Cardiac septum (tissue), 1 donor: Measurements from ENCODE around the gene PNMT. TPM values are rescaled to one million over a fixed set of nuclear protein-coding genes. Genes with fewer than 3 reads are reported as not detected.

Source experiments
- DNase-seq: peaks from one replicate; pipeline ENCODE4 v3.0.0-alpha.2; 2020; ENCODE audit warnings: low spot score
- intact Hi-C: fragments of 100-400 bp; cut with DNase I; formaldehyde crosslinking; loops from one replicate; pipeline ENCODE4 v1.14.0; 2022
- total RNA-seq: library from RNA; stranded (reverse); fragmentation: NEBNext Ultra II Directional; extraction: Animal tissue kit (Norgen Biotek cat#: 25700); gene quantifications from one replicate; pipeline ENCODE4 v1.2.1, GENCODE V29; 2021
- donor health status: DM: no; HTN: no; CAD: no.

Gene PNMT
- total RNA-seq, 1 donor from 2014 or later: 10.9 TPM

DNA sequence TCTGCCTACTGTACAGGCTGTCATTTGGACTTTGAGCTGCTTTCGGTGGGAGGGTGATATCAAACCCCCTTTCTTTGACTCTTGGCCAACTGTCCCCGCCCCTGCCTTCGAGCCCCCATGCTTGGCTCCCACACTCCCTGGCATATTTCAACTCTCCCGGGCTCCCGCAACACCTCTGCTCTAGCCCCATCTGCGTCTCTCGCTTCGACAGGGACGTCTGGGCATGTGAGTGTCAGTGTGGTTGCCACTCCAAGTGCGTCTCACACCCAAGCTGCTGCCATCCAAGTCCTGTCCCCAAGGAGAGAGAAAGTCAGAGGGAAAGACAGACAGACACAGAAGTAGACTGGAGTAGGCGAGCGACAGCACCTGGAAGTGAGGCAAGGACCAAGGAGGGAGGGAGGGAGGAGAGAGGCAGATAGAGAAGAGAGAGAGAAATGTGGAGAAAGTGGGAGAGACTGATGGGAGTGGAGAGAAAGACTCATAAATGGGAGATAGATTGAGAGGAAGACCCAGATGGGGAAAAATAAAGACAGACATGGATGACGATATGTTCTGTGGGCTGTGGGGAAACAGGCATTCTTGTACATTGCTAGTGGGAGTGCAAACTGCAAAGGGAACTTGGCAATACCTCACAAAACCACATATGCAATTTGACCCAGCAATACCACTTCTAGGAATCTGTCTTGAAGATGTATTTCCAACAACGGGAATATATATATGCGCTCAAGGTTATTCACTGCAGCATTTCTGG lies 19.5 kb upstream of the PNMT start:
- DNase-seq: no peak
- intact Hi-C loops: no loop called here

DNA sequence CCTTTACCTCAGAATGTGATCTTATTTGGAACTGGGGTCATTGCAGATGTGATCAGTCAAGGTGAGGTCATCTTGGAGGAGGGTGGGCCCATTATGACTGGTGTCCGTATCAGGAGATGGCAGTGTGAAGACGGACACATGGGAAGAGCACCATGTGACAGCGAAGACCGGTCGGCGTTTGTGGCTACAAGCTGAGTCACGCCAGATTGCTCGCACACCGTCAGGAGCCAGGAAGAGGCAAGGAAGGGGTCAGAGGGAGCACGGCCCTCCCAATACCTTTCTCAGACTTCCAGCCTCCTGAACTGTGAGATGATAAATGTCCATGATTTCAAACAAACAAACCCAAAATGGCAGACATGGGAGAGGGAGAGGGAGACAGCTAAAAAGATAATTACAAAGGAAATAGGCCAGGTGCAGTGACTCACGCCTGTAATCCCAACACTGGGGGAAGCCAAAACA lies 18.1 kb upstream of the PNMT start:
- no peak for DNase-seq
- intact Hi-C loops: no loop called here

DNA sequence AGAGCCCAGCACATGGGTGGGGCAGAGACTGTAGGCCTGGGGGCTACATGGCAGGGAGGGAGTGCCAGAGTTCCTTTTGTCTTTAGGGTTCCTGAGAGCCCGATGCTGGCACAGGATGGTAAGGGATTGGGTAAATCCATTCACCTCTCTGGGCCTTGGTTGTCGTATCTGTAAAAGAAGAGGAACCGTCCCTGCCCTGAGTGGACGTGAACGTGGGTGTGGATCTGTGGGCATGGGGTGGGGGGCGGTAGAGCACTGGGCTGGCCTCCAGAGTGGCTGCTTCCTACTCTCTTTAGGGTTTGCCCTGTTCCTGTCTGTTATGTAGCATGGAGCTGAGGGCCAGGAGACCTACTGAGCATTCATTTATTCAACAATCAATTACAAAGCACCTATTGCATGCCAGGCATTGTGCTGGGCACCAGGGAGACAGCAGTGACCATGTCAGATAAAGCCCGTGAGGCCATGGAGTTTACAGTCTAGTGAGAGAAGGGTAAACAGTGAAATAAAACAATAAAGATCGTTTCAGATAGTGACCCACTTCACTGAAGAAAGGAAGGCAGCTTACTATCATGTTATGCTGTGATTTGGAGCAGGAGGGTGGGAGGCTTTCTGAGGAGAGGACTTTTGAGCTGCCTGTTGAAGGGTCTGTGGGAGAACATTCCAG lies 16.2 kb upstream of the PNMT start:
- DNase-seq: no peak
- intact Hi-C loops: no loop called here

DNA sequence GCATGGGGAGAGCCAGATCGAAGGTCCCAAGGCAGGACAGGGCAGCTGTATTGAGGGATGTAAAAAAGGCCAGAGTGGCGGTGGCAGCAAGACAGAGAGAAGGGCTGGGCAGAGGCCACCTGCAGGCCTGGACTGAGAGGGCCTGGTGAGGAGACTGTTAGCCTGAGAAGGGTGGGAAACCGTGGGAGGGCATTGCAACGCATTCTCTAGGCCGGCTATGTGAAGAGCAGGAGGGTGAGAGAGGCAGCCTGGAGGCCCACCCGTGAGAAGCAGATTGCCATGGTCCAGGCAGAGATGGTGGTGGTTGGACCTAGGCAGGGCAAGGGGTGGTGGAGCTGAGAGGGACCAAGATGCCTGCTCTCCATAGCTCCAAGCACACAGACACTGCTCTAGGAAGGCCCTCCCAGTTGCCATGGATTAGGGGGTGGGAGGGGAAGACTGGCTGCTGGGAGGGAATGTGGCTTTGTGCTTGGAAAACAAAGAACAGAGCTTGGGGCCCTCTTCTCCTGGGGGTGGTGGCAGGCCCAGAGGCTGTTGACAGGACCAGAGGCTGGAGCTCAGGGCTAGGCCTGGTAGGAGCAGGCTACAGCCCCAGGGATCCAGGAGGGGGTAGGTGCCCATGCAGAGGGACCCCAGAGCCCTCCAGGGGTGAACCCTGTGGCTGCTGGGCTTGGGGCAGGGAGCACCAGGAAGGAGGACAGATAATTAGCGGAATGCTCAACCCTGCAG lies 15.5 kb upstream of the PNMT start:
- DNase-seq: no peak
- intact Hi-C loops: no loop called here

DNA sequence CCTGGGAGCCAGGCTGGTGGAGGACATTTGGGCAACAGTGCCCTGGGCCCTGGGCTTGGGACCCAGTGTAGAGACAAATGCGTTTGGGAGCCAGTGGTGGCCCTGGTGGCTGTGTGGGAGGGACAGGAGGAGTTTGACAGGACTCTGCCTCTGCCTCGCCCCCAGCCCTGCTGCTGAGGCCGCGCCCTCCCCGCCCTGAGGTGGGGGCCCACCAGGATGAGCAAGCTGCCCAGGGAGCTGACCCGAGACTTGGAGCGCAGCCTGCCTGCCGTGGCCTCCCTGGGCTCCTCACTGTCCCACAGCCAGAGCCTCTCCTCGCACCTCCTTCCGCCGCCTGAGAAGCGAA lies 15.0 kb upstream of the PNMT start:
- intact Hi-C loops: no loop called here
- DNase-seq: no peak

DNA sequence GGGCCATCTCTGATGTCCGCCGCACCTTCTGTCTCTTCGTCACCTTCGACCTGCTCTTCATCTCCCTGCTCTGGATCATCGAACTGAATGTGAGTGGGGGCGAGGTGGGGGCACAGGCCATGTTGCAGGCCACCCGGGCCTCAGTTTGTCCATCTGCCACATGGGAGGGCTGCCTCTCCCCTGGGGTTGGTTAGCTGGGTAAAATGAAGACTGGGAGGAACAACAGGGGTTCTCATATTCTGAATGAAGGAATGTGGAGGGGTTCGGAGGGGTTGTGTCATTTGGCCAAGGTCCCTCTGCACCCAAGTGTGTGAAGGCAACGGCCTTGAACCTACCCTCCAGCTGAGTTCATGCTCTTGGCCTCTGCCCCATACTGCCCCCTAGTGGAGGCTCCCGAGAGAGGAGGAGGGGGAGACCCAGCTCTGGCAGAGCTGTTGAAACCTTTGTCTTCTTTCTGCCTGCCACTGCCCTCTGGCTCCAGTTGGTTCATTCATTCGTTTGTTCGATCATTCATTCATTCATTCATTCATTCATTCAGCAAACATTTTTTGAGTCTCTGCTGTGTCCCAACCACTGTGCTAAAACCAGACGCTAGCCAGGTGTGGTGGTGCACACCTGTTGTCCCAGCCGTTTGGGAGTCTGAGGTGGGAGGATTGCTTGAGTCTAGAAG lies 14.5 kb upstream of the PNMT start:
- DNase-seq: no peak
- intact Hi-C loops: no loop called here

GRCh38 chr17:39655105-39655504 lies 13.1 kb upstream of the PNMT start:
- DNase-seq: no peak
- intact Hi-C loops: no loop called here

DNA sequence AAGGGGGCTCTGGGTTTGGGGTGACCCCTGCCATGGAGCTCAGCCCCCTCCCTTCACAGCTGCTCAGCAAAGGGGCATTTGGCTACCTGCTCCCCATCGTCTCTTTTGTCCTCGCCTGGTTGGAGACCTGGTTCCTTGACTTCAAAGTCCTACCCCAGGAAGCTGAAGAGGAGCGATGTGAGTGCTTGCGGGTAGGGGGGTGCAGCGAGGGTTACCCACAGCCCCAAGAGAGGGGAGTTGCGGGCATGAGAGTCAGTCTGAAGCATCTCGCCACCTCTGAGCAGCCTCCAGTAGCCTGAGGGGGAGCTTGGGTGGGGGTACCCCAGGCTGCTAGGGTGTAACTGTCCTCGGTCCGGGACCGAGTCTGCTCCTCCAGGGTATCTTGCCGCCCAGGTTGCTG lies 9.9 kb upstream of the PNMT start:
- intact Hi-C loops: no loop called here

GRCh38 chr17:39658760-39659159 lies 9.5 kb upstream of the PNMT start:
- intact Hi-C loops: no loop called here
- DNase-seq: no peak

More for the DNA sequence above, 9.9 kb upstream of the PNMT start:
- no peak for DNase-seq

DNA sequence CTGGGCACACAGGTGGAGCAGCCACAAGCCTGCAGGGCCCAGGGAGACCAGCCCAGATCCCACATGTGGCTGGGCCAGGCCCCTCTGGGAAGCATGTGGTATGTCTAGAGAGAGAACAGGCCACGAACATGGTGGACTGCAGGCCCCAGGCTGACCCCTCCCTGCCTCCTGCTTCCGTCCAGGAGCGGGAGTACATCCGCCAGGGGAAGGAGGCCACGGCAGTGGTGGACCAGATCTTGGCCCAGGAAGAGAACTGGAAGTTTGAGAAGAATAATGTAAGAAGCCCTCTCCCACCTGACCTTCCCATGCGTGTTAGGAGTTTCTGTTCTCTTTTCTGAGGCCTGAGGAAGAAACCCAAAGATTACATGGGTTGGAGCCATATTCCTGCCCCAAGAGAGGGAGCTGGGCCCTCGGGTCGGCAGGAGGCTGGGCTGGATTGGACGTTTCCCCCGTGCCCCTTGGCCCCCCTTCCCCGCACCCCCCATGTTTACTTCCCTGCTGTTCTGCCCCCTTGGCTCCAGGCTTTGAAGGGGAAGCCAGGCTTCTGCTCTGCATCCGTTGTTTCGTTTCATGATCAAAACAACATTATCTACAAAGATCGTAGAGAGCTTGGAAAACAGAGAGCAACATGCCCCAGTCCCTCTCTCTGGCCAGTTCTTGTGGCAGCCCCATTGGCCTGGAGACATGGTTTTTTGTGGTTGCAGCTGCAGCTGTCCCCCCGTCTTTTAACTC lies 8.8 kb upstream of the PNMT start:
- no peak for DNase-seq
- intact Hi-C loops: no loop called here

GRCh38 chr17:39660011-39660360 lies 8.3 kb upstream of the PNMT start:
- no peak for DNase-seq
- intact Hi-C loops: no loop called here

- intact Hi-C loops: no loop called here
- DNase-seq: no peak
These were observed 7.6 kb upstream of the PNMT start for GRCh38 chr17:39660397-39661385.

DNA sequence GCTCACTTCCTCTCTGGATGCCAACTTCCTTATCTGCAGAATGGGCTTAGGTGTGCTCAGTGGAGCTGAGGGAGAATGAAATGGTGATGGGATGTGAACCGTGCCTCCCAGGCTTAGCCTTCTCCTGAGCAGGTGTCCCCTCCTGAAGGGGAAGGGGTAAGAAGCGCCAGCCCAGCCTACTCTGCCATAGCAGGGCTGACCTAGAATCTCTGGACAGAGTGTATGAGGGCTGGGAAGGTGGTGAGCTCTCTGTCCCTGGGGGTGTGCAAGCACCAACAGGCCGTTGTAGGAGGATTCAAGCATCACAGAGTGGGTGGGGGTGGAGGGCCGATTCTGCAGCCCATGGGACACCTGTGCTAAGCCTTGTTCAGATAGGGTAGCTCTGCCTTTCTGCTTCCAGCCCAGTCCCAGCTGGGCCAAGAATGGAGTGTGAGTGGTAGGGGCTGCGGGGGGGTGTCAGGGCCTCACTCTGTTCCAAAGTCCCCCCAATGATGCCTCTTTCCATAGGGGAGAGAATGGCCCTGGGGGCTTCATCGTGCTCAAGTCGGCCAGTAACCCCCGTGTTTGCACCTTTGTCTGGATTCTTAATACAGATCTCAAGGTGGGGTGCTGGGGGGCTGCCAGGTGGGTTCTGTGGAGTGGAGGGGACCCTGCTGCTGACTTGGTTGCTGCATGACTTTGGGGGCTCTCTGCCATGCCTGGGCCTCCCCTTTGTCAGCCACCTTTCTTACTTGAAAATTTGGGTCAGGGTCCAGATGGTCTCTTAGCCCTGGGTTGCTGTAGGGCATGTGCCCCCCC lies 6.3 kb upstream of the PNMT start:
- no peak for DNase-seq

DNA sequence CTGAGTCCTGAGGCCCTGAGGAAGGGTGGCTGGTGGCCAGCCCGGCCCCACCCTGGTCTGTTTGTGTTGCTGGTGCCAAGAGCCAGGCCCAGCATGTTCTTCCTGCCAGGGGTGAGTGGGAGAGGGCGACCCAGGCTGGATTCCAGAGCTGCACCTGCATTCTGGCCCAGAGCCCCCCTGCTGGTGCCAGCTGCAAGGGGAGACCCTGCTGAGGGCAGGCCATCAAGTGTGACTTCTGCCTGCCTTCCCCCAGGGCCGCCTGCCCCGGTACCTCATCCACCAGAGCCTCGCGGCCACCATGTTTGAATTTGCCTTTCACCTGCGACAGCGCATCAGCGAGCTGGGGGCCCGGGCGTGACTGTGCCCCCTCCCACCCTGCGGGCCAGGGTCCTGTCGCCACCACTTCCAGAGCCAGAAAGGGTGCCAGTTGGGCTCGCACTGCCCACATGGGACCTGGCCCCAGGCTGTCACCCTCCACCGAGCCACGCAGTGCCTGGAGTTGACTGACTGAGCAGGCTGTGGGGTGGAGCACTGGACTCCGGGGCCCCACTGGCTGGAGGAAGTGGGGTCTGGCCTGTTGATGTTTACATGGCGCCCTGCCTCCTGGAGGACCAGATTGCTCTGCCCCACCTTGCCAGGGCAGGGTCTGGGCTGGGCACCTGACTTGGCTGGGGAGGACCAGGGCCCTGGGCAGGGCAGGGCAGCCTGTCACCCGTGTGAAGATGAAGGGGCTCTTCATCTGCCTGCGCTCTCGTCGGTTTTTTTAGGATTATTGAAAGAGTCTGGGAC lies 5.5 kb upstream of the PNMT start:
- intact Hi-C loops: no loop called here
- no peak for DNase-seq

More for the DNA sequence above, 6.3 kb upstream of the PNMT start:
- intact Hi-C loops: no loop called here

DNA sequence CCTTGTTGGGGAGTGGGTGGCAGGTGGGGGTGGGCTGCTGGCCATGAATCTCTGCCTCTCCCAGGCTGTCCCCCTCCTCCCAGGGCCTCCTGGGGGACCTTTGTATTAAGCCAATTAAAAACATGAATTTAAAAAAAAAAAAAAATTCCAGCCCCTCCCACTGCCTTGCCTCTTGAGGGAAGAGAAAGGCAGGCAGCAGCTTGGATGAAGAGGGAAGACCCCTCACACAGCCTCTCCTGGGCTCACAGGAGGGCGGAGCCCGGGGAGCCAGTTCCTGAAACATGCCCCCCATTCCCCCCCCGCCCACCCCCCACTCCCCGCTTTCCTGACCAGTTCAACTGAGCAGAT lies 4.9 kb upstream of the PNMT start:
- intact Hi-C loops: no loop called here
- no peak for DNase-seq

DNA sequence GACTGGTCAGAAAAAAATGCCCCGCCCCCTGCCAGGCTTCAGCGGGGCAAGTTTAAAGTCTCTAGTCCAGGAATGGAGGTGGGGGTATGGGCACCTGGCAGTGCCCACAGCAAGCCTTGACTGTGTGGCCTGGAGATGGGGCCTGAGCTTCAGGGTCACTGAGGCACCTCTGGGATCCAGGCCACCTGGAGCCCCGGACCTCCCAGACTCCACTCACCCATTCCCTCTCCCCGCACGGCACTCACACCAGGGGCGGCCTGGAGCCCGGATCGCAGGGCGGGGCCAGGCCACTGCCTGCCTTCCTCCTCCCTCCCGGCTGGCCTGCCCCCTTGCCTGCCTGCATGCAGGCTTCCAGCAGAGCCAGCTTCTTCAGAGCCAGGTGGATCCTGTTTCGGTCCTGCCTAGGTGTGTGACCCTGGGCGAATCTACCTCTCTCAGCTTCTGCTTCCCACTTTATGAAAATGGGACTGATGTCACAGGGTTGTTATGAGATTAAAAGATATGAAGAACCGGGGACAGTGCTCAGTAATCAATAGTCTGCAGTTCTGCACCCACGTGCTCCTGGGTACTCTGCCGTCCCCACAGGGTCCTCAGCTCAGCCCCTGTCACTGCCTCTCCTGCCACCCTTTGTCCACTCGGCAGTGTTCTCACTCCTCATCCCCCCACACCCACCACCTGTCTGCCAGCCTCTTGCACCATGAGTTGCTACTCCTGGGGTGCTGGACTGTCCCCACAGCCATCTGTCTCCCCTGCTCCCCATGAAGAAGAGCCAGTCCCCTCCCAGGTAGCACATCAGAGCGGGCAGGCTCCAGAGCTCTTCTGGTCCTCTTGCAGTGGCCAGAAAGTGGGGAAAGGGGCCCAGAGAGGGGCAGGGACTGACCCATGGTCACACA lies 4.3 kb upstream of the PNMT start:
- intact Hi-C loops: loop anchor here (2.0 kb wide), 1 partner anchor 15 kb away; no protein-coding TSS in a partner anchor
- DNase-seq: no peak
